ENCODE results near the gene CCNI2.

CCNI2 gene

GRCh38 chr5:132764671-132765238 is 17.5 kb downstream of the CCNI2 start:
- no peak for DNase-seq (ENCODE audit: low read depth, low spot score)

GRCh38 chr5:132765311-132766019 is 18.2 kb downstream of the CCNI2 start:
- DNase-seq (ENCODE audit: low read depth, low spot score), result no peak

GRCh38 chr5:132766020-132766805 is 19.0 kb downstream of the CCNI2 start:
- DNase-seq (ENCODE audit: low read depth, low spot score), result no peak

GRCh38 chr5:132766806-132767055 is 19.5 kb downstream of the CCNI2 start:
- no peak for DNase-seq (ENCODE audit: low read depth, low spot score)

GRCh38 chr5:132767150-132767549 is 19.9 kb downstream of the CCNI2 start:
- DNase-seq (ENCODE audit: low read depth, low spot score), result no peak

GRCh38 chr5:132768485-132768868 is 21.3 kb downstream of the CCNI2 start:
- no peak for DNase-seq (ENCODE audit: low read depth, low spot score)

GRCh38 chr5:132770476-132771159 is 23.4 kb downstream of the CCNI2 start:
- no peak for DNase-seq (ENCODE audit: low read depth, low spot score)

- DNase-seq (ENCODE audit: low read depth, low spot score), result no peak
Observed at GRCh38 chr5:132771503-132771998, 24.3 kb downstream of the CCNI2 start.

- DNase-seq (ENCODE audit: low read depth, low spot score), result no peak
Observed at GRCh38 chr5:132772291-132773070, 25.3 kb downstream of the CCNI2 start.

GRCh38 chr5:132773114-132773513 is 25.9 kb downstream of the CCNI2 start:
- DNase-seq (ENCODE audit: low read depth, low spot score), result no peak

GRCh38 chr5:132773601-132774355 is 26.6 kb downstream of the CCNI2 start:
- no peak for DNase-seq (ENCODE audit: low read depth, low spot score)

- no peak for DNase-seq (ENCODE audit: low read depth, low spot score)
Observed at GRCh38 chr5:132774406-132774805, 27.2 kb downstream of the CCNI2 start.

- no peak for DNase-seq (ENCODE audit: low read depth, low spot score)
Observed at GRCh38 chr5:132774896-132775295, 27.7 kb downstream of the CCNI2 start.

GRCh38 chr5:132775476-132775961 is 28.3 kb downstream of the CCNI2 start:
- DNase-seq (ENCODE audit: low read depth, low spot score), result no peak

GRCh38 chr5:132776131-132776937 is 29.1 kb downstream of the CCNI2 start:
- DNase-seq (ENCODE audit: low read depth, low spot score), result no peak

GRCh38 chr5:132776938-132777208 is 29.6 kb downstream of the CCNI2 start:
- no peak for DNase-seq (ENCODE audit: low read depth, low spot score)

- DNase-seq (ENCODE audit: low read depth, low spot score), result no peak
Observed at GRCh38 chr5:132777209-132778069, 30.2 kb downstream of the CCNI2 start, which contains the start of gene SEPTIN8. Gene SEPTIN8 (minus strand): TSS chr5:132777239. CDS start chr5:132777137, 102 bp downstream.

- no peak for DNase-seq (ENCODE audit: low read depth, low spot score)
Observed at GRCh38 chr5:132778129-132778528, 30.9 kb downstream of the CCNI2 start.

GRCh38 chr5:132778856-132779255 is 31.6 kb downstream of the CCNI2 start:
- DNase-seq (ENCODE audit: low read depth, low spot score), result no peak

Measured in smooth muscle cell of the brain vasculature (primary cell).